ENCODE results near the gene SGSM2.
A peak's percentile ranks its signal among the peaks of the same experiment; 100 is the strongest.

The SGSM2 gene

DNA sequence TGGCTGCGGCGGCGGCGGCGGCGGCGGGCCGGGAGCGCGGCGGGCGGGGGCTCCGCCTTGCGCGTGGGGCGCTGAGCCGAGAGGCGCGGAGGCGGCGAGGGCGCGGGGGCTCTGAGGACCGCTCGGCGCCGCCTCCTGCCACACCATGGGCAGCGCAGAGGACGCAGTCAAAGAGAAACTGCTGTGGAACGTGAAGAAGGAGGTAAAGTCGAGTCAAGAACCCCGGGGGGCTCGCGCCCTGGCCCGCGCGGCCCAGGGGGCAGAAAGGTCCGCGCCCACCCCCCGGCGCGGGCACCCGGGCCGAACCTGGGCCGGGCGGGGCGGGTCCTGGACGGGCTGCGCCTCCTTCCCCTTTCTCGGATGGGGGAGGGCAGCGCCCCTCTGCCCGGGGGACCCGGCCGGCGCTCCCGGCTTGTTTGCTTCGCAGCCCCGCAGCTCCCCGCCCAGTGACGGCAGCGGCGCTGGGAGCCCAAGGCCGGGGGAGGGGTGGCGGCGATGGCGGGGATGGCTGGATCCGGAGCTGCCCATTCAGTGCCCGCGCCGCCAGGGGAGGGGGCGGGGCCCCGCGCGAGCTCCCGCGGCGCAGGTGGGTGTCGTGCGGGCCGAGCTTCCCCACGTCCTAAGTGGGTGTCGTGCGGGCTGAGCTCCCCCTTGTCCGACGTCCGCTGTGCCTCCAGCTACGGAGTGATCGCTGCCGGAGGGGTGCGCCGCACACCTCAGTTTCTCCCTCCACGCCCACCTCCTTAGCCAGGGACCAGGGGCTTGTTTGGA lies 428 bp downstream of the SGSM2 start:
- DNase-seq, result no peak

DNA sequence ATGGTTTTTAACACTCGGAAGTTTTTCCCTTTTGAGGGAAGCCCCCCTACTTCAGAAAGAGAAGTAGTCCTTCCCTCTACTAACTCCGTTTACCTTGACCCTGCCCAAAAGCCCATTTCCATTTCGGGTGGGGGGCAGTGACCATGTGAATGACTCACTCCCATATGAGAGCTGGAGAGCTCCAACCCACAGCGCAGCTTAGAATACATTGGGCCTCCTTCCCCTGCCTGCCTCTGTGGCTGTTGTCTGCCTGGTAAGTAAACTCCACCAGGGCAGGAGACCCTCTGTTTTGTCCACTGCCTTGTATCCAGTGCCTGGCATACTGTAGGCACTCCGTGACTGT lies 985 bp downstream of the SGSM2 start:
- no peak for DNase-seq

- no peak for DNase-seq
These were observed 6.1 kb downstream of the SGSM2 start for GRCh38 chr17:2343421-2343820.

DNA sequence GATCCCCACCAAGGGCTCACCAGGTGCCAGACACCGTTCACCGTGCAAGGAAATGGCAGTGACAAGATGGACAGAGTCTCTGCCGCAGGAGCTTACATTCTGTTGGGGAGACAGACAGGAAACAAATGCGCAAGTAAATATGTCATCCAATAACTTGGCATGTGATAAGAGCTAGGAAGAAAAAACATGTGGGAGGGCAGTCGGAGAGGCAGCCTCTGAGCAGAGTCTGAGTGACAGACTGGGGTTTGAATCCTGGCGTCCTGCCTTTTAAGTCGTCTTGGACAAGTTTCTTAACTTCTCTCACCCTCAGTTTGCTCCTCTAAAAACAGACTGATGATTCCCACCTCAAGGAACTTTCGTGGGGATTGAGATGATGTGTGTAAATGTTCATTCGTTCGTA lies 7.2 kb downstream of the SGSM2 start:
- no peak for DNase-seq

- no peak for DNase-seq
These were observed 9.2 kb downstream of the SGSM2 start for GRCh38 chr17:2346475-2346874.

DNA sequence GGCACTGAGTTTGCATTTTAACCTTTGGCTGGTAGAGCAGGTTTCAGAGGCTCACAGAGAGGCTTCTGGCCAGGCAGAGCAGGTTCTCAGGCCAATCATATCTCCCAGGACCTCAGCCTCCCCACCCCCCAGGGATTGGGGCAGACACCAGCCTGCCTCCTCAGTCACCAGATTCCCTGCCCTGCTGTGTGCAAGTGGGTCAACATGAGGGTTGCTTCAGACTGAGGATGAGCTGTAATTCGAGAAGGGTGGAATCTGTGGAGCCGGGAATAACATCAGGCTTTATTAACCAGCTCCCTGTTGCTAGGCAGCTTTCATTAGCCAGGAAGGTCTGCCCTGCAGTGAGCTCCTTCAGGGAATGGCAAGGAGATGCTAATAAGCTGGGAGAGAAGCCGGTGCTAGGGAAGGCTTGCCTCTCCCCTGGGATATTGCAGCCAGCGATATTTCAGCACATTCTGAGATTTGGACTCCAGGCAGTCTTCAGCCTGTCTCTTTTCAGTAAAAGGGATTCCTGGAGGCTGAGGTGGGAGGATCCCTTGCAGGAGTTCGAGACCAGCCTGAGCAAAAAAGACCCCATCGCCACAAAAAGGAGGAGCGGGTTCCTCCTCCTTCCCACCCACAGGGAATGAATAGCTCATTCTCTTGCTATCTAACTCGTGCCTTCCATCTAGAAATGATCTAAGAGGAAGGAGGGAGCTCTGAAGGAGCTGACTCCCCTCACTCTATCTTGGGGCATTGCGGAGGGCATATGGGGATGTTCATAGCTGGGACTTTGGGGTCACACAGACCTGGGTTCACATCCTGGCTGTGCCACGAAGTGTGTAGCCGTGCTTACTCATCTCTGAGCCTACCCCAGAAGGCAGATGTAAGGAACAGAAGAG lies 10.7 kb downstream of the SGSM2 start:
- DNase-seq, result peak; percentile 69

GRCh38 chr17:2351269-2351668 lies 14.0 kb downstream of the SGSM2 start:
- DNase-seq, result no peak

GRCh38 chr17:2354311-2354710 lies 17.0 kb downstream of the SGSM2 start:
- no peak for DNase-seq

GRCh38 chr17:2357237-2357636 lies 19.9 kb downstream of the SGSM2 start:
- DNase-seq, result no peak

DNA sequence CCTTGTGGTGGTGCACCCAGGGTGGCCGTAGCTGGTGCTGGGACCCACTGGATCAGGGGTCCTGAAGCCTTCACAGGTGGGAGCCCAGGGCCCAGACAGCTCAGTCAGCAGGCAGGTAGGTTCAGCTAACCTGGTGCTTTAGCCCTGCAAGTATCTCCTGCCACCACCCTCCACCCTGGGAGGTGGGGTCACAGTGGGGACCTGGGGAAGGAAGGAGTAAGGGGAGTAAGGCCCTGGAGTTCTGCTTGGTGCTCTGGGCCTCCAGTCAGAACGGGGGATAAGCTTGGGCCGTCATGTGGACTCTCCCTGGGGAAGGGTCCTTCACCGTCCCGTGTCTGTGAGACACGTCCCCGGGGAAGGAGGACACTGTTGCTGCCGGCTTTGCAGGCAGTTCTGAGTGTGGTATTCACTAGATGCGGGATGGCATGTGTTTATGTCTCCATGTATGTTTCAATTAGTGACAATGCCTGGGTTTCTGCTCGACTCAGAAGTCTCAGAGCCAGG lies 20.7 kb downstream of the SGSM2 start:
- DNase-seq, result no peak

DNA sequence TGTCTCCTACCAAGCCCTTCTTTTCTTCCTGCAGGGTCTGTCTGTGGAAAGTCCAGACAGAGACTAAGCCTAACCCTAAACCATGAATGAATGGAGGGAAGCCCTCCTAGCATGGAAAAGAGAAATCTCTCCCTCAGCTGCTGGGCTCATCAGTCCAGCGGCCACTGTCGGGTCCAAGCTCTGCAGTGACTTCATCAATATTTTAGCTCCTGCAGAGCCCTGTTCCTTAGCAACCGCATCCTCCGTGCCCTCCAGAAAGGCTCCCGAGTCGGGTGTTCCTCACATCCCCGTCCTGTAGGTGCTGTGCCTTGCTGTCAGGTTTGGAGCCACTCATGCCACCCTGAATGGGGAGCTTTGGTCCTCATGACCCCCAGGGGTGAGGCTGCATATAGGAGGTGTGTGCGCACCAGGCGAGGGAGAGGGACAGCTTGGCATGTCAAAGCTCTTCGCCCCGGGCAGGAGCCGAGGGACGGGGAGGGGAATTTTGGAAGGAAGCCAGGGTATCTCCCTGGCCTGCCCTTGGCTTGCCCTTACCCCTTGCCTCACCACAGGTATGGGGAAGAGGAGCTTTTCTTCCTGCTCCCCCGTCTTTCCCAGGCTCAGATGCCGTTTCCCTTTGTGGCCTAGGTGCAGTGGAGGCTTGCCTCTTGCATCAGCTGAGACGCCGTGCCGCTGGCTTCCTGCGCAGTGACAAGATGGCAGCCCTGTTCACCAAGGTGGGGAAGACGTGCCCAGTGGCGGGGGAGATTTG lies 23.9 kb downstream of the SGSM2 start:
- DNase-seq, result no peak

GRCh38 chr17:2362016-2362415 lies 24.7 kb downstream of the SGSM2 start:
- no peak for DNase-seq

- no peak for DNase-seq
These were observed 25.1 kb downstream of the SGSM2 start for GRCh38 chr17:2362416-2362815.

GRCh38 chr17:2362881-2363280 lies 25.6 kb downstream of the SGSM2 start:
- no peak for DNase-seq

GRCh38 chr17:2363318-2363717 lies 26.0 kb downstream of the SGSM2 start:
- no peak for DNase-seq

DNA sequence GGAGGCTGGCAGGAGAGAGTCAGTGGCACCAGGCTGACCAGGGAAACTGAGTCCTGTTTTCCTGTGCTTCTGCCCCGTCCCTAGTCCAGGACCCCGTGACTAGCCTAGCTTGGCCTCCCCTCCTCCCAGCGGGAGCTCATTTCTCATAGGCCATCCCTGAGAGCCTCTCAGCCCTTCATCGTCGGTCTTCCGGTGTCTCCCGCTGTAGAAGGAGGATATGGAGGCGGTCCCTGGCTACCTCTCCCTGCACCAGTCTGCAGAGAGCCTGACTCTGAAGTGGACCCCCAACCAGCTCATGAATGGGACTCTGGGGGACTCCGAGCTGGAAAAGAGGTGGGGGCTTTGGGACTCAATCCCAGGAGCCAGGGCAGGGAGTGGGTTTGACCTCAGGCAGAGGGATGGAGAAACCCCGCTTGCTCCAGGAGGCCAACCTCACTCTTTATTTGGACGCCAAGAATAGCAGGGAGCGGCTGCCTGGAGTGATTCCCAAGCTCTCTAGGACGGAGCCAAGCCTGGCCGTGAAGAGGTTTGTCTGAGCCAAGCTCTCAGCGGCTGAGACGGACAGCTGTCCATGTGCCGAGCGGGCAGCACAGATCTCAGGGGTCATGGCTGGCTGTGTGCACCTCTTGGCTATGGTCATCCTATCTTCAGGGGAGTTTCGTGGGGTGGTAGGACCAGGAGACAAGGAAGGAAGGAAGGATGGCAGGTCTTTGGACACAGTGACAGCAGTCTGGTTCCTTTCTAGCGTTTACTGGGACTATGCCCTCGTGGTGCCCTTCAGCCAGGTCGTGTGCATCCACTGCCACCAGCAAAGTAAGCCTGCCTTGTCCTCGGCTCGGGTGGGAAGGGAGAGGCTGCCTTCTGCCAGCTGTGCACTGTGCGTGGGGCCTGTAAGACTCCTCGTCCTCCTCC lies 26.8 kb downstream of the SGSM2 start:
- DNase-seq, result no peak

DNA sequence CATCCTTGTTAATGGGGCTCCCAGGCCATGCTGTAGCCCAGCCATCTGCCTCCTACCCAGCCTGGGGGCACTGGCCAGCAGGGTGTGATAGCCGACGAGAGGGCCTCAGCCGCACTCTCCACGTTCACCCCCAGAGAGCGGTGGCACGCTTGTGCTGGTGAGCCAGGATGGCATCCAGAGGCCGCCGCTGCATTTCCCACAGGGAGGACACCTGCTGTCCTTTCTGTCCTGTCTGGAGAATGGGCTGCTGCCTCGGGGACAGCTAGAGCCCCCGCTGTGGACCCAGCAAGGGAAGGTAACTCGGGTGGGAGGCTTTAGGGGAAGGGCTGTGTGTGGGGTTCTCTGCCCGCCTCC lies 27.4 kb downstream of the SGSM2 start:
- no peak for DNase-seq

- no peak for DNase-seq
These were observed 27.8 kb downstream of the SGSM2 start for GRCh38 chr17:2365132-2365531.

GRCh38 chr17:2366747-2367494 lies 29.6 kb downstream of the SGSM2 start:
- DNase-seq, result no peak

- no peak for DNase-seq
These were observed 31.1 kb downstream of the SGSM2 start for GRCh38 chr17:2368359-2368758.

- no peak for DNase-seq
These were observed 31.7 kb downstream of the SGSM2 start for GRCh38 chr17:2369039-2369438.
